ENCODE data around the gene LRRC8B.

DNA sequence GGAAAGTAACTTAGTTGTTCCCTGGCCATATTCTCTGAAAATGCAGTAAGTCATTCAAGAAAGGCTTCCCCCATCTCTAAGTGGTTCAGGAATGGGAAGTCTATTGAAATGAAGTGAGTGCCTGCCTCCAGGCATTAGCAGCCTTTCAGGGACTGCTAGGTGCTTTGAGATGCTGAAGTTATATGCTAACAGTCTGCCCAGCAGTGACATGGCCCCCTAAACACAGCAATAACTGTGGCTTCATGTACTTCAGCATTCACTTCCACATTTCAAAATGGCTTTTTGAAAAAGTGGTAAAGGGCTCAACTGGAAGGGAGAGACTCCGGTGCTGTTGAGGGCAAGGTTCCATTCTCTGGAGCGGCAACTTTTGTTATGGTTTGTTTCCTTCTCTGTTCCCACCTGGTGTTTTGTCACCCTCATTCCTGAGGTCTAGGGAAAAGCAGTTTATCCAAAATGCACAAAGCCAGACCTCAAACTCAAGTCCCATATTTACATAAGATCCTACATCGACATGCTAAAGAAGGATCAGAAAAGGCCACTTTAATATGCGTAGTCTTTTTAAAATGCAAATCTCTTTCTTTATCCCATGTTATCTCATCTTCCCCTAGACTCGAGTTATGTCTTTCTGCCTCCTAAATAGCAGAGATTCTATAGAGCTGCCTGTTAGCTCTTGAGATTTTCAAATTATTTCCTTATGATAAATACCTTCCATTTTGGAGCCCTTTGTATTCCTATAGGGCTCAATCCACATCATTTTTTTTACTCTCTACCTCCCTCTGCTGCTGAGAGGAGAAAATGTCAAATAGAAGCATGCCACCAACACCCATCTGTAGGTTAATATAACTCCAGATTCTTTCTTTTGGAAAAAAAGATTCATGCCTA lies 74.1 kb downstream of the LRRC8B start:
- TF ChIP-seq, protein P1, sequence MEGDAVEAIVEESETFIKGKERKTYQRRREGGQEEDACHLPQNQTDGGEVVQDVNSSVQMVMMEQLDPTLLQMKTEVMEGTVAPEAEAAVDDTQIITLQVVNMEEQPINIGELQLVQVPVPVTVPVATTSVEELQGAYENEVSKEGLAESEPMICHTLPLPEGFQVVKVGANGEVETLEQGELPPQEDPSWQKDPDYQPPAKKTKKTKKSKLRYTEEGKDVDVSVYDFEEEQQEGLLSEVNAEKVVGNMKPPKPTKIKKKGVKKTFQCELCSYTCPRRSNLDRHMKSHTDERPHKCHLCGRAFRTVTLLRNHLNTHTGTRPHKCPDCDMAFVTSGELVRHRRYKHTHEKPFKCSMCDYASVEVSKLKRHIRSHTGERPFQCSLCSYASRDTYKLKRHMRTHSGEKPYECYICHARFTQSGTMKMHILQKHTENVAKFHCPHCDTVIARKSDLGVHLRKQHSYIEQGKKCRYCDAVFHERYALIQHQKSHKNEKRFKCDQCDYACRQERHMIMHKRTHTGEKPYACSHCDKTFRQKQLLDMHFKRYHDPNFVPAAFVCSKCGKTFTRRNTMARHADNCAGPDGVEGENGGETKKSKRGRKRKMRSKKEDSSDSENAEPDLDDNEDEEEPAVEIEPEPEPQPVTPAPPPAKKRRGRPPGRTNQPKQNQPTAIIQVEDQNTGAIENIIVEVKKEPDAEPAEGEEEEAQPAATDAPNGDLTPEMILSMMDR (IDR thresholded peaks at IDR 0.05; ENCODE audit: insufficient read depth, low read length, poor library complexity, severe bottlenecking): peak; percentile 52
- no peak for TF ChIP-seq EZH2phosphoT487 (conservative IDR thresholded peaks at IDR 0.05; ENCODE audit: low read length)

All from SU-DHL-6 (cell line).